ENCODE data around the gene ZNF692. TPM values are rescaled to one million over a fixed set of nuclear protein-coding genes. Genes with fewer than 3 reads are reported as not detected.

Gene ZNF692
- total and polyA plus RNA-seq, 2 of the 13 experiments (the other 11 are each of a cell fraction or from before 2014, with no cell fraction given) = 27.3 to 45.8 TPM

DNA sequence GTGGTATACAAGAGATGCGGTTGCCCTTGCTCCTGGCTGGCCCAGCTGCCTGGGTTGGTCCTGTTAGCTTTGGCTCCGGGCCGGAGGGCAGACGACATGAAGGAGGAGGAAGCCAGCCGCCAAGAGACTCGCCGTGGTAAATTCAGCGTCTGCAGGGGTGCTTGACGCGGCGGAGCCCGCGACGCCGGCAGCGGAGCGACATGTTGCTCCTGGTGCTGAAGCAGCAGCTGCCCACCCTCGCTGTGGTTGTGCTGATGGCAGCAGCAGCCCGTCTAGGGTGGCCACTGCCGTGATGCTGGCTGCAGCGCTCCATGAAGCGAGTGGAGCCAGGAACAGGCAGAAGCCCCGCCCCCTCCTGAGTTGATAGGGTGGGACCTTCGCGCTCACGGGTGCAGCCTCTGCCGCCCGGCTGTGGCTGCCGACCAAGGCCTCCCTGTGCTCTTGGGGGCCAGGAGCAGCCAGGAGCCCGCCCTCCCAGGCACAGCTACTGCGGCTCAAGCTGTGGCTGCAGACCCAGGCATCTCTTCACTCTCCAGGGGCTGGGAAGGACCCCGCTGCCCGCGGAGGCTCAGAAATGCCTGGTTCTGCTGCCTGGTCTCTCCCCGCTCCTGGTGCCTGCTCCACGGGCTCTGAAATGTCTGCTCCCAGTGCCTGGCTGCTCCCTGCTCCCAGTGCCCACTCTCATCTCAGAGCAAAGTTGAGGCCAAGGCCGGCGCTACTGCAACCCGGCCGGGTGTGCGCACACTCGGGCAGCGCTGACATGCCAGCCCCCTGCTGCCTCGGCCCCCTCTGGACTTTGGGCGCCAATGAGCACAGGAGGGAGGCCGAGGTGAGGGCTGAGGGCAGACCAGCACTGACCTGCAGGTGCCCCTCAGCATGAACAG is 4.4 kb upstream of the ZNF692 start (continued):
- TF ChIP-seq ZNF703 (CRISPR knock-in tag; IDR thresholded peaks at IDR 0.05; ENCODE audit: borderline replicate concordance) (no peak), ZNF3 (CRISPR knock-in tag; IDR thresholded peaks at IDR 0.05) (no peak), JUND (CRISPR knock-in tag; IDR thresholded peaks at IDR 0.05) (peak; percentile 56; the same call in 1 of the 2 replicates), PHF20 (CRISPR knock-in tag; IDR thresholded peaks at IDR 0.05) (peak; percentile 36; the same call in 1 of the 2 replicates), ZNF546 (CRISPR knock-in tag; conservative IDR thresholded peaks at IDR 0.05) (no peak), AGO1 (IDR thresholded peaks at IDR 0.05; ENCODE audit: low read depth, low read length, poor library complexity, severe bottlenecking) (peak; percentile 38), NR1H2 (CRISPR knock-in tag; IDR thresholded peaks at IDR 0.05; ENCODE audit: borderline replicate concordance, low read depth) (no peak), CBFB (CRISPR knock-in tag; IDR thresholded peaks at IDR 0.05) (peak; percentile 30; the same call in 1 of the 2 replicates), ZNF891 (CRISPR knock-in tag; IDR thresholded peaks at IDR 0.05) (peak; percentile 61; the same call in 1 of the 2 replicates), GATAD1 (CRISPR knock-in tag; IDR thresholded peaks at IDR 0.05) (peak; percentile 50; the same call in 1 of the 2 replicates), ZSCAN25 (CRISPR knock-in tag; IDR thresholded peaks at IDR 0.05) (0 out of 2 replicates have a peak, but pooled peaks have one; percentile 35)
- TF ChIP-seq, protein P1, sequence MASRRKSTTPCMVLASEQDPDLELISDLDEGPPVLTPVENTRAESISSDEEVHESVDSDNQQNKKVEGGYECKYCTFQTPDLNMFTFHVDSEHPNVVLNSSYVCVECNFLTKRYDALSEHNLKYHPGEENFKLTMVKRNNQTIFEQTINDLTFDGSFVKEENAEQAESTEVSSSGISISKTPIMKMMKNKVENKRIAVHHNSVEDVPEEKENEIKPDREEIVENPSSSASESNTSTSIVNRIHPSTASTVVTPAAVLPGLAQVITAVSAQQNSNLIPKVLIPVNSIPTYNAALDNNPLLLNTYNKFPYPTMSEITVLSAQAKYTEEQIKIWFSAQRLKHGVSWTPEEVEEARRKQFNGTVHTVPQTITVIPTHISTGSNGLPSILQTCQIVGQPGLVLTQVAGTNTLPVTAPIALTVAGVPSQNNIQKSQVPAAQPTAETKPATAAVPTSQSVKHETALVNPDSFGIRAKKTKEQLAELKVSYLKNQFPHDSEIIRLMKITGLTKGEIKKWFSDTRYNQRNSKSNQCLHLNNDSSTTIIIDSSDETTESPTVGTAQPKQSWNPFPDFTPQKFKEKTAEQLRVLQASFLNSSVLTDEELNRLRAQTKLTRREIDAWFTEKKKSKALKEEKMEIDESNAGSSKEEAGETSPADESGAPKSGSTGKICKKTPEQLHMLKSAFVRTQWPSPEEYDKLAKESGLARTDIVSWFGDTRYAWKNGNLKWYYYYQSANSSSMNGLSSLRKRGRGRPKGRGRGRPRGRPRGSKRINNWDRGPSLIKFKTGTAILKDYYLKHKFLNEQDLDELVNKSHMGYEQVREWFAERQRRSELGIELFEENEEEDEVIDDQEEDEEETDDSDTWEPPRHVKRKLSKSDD (CRISPR knock-in tag; IDR thresholded peaks at IDR 0.05; ENCODE audit: low read depth) = peak; percentile 78; the same call in 1 of the 2 replicates
- TF ChIP-seq, protein P2, sequence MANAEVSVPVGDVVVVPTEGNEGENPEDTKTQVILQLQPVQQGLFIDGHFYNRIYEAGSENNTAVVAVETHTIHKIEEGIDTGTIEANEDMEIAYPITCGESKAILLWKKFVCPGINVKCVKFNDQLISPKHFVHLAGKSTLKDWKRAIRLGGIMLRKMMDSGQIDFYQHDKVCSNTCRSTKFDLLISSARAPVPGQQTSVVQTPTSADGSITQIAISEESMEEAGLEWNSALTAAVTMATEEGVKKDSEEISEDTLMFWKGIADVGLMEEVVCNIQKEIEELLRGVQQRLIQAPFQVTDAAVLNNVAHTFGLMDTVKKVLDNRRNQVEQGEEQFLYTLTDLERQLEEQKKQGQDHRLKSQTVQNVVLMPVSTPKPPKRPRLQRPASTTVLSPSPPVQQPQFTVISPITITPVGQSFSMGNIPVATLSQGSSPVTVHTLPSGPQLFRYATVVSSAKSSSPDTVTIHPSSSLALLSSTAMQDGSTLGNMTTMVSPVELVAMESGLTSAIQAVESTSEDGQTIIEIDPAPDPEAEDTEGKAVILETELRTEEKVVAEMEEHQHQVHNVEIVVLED (CRISPR knock-in tag; IDR thresholded peaks at IDR 0.05; ENCODE audit: borderline replicate concordance) = peak; percentile 53; the same call in 1 of the 2 replicates
- TF ChIP-seq, protein P3, sequence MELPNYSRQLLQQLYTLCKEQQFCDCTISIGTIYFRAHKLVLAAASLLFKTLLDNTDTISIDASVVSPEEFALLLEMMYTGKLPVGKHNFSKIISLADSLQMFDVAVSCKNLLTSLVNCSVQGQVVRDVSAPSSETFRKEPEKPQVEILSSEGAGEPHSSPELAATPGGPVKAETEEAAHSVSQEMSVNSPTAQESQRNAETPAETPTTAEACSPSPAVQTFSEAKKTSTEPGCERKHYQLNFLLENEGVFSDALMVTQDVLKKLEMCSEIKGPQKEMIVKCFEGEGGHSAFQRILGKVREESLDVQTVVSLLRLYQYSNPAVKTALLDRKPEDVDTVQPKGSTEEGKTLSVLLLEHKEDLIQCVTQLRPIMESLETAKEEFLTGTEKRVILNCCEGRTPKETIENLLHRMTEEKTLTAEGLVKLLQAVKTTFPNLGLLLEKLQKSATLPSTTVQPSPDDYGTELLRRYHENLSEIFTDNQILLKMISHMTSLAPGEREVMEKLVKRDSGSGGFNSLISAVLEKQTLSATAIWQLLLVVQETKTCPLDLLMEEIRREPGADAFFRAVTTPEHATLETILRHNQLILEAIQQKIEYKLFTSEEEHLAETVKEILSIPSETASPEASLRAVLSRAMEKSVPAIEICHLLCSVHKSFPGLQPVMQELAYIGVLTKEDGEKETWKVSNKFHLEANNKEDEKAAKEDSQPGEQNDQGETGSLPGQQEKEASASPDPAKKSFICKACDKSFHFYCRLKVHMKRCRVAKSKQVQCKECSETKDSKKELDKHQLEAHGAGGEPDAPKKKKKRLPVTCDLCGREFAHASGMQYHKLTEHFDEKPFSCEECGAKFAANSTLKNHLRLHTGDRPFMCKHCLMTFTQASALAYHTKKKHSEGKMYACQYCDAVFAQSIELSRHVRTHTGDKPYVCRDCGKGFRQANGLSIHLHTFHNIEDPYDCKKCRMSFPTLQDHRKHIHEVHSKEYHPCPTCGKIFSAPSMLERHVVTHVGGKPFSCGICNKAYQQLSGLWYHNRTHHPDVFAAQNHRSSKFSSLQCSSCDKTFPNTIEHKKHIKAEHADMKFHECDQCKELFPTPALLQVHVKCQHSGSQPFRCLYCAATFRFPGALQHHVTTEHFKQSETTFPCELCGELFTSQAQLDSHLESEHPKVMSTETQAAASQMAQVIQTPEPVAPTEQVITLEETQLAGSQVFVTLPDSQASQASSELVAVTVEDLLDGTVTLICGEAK (IDR thresholded peaks at IDR 0.05) = no peak
- TF ChIP-seq, protein P3 (CRISPR knock-in tag; IDR thresholded peaks at IDR 0.05) = peak; percentile 52; the same call in 1 of the 2 replicates

Data from HepG2 (cell line).